GM21390 (cell line): ENCODE measurements around the gene GLE1.
"Not testable (repeated sequence)": the region's sequence is repeated elsewhere in the genome, so short reads cannot be mapped to it uniquely, and the experiment has no call there.

ENCODE experiments used
- ATAC-seq: cut with Tn5 transposase; IDR thresholded peaks from one replicate; pipeline ENCODE4 v1.9.1; 2021; ENCODE audit not compliant: unreplicated experiment

Gene GLE1

DNA sequence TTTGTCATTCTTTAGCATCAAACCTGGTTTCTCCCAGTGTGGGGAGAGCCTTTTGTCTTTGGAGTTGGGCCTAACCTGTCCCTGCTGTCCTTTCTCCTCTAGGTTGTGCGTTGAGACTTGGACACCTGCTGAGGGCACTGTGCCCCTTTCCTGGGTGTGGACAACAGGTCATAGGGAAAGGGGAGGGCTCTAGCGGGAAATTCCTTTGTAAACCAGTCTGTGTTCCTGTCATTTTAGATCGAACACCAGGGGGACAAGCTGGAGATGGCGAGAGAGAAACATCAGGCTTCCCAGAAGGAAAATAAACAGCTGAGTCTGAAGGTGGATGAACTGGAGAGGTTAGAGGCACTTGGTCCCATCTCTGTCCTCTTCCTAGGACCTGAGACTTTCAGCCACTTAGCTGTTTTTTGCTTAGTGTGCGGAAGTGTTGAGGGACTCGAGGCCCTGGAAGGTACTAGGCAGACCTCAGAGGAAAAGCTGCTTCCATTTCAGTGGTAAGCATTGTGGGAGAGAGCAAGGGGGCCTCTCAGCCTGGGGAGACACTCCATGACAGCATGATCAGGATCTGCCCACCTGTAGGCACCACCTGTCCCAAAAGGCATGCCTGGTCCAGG, 8.6 kb upstream of the GLE1 start:
- ATAC-seq = no peak

DNA sequence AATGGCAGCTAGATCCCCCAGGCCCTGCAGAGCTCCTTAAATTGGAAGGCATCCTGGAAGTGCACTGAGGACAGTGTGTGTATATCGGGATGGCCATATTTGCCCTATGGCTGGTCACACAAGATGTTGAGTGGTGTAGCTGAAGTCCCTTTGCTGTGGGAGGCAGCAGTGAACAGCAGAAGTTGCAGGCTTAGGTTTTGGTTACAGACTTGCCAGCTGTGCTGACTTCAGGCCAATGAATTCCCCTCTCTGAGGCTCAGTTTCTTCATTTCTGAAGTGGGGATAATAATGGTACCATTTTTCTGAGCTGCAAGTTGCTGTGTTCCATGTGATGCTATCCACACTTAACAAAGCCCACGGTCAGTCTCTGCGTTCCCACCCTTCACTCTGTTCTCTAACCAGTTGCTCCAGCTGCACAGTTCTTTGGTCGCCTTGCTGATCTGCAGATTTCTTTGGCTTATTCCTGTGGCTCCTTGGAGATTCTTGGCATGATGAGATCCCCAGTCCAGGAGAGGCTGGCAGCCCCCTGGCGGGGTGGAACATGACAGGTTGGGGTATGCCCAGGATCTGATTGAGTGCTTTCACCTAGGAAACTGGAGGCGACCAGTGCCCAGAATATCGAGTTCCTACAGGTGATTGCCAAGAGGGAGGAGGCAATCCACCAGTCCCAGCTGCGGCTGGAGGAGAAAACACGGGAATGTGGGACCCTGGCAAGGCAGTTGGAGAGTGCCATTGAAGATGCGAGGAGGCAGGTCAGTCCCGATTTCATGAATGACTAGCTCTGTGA, 6.5 kb upstream of the GLE1 start:
- ATAC-seq = no peak

DNA sequence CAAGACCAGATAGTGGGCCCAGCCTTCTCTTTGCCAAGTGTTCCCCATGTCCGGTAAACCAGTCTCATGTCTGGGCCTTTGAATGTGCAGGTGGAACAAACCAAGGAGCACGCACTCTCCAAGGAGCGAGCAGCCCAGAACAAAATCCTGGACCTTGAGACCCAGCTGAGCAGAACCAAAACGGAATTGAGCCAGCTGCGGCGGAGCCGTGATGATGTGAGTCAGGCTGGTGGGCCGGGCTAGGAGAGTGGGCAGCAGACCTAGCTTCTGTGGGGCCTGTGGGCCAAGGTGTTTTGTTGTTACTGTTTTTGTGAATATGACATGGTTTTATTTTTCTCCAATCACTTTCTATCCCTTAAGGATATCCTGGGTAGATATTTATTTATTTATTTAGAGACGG, 5.6 kb upstream of the GLE1 start:
- no peak for ATAC-seq

DNA sequence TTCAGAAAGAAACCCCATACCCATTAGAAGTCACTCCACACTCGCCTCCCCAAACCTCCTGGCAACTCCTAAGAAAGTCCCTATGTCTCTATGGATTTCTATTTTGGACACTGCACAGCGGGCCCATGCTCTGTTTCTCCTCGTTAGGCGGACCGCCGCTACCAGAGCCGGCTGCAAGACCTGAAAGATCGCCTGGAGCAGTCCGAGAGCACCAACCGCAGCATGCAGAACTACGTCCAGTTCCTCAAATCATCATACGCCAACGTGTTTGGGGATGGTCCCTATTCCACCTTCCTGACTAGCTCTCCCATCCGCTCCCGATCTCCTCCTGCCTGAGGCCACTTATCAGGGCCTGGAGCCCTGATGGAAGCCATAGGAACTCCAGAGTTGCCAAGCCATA, 4.6 kb upstream of the GLE1 start:
- no peak for ATAC-seq

DNA sequence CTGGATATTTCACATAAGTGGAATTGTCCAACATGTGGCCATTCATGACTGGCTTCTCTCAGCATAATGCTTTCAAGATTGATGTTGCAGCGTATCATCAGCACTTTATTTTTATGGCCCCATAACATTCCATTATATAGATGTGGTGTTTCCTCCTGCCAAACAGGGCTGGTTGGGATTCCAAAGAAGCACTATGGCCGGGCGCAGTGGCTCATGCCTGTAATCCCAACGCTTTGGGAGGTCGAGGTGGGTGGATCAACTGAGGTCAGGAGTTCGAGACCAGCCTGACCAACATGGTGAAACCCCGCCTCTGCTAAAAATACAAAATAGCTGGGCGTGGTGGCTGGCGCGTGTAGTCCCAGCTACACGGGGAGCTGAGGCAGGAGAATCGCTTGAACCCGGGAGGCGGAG, 1.1 kb upstream of the GLE1 start:
- not testable (repeated sequence) for ATAC-seq

DNA sequence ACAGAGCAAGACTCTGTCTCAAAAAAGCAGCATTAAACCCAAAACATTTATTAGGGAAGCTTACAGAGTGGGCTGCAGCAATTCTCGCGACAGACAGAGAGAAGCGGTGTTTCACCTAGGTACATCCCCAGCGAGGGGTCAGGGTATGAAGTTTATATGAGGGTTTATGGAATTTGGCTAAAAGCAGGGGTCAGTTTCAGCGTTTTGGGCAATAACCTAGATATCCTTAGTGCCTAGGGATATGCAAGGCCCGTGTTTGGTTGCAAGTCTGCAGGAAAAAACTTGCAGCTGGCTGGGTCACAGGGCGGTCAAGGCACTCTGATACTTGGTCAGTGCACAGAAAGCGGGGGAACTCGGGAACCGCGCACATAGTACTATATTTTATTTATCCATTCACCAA, 649 bp upstream of the GLE1 start:
- ATAC-seq = no peak

DNA sequence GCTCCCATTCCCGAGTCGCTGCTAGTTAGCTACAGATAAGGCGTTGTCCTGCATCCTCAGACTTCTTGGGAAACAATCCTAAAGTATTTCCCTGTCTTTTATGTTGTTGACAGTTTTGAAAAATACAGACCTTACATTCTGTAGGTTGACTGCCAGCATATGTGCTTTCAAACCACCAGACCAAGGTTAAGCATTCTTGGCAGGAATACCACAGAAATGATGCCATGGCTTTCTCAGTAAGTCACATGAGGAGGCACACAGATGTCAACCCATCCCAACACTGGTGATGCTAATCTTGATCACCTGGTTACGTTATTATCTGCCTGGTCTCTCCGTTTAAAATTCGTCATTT, 871 bp downstream of the GLE1 start:
- no peak for ATAC-seq

DNA sequence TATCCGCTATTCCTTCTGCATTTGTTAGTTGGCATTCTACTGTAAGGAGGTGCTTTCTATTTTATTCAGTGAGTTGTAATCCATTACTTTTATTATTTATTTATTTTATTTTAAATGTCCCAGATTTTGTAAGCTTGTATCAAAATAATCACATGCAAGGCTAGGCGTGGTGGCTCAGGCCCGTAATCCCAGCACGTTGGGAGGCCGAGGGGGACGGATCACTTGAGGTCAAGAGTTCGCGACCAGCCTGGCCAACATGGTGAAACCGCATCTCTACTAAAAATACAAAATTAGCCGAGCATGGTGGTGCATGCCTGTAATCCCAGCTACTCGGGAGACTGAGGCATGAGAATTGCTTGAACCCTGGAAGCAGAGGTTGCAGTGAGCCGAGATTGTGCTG, 1.4 kb downstream of the GLE1 start:
- not testable (repeated sequence) for ATAC-seq

DNA sequence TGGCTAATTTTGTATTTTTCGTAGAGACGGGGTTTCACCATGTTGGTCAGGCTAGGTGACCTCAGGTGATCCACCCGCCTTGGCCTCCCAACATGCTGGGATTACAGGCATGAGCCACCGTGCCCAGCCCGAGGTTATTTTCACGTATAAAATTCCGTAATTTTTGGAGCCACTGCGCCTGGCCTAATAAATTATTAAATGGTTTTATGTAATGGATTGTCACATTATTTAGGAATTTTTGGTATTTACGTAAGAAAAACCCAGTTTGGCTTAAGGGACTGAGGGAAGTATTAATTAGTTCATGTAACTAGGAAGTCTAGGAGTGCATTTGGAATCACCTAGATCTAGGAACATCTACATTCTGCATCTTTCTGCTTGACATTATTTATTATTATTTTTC, 8.3 kb downstream of the GLE1 start:
- no peak for ATAC-seq

DNA sequence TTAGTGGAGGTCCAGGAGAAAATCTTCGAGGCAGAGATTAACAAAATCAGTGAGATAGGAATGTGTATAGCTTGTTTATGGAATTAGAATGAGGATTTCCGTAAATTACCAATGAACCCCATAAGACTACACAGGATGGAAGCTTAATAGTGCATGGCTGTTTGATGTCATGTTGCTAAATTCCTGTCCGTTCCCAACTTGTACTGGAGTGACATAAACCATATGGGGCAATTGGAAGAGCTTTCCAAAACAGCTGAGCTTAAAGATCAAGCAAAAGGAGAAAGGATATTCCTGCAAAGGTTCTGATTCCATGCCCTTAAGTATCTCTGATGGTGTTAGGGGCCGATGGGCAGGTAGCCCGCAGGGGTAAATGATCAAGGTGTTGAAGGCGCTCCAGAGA, 17.4 kb downstream of the GLE1 start:
- no peak for ATAC-seq

DNA sequence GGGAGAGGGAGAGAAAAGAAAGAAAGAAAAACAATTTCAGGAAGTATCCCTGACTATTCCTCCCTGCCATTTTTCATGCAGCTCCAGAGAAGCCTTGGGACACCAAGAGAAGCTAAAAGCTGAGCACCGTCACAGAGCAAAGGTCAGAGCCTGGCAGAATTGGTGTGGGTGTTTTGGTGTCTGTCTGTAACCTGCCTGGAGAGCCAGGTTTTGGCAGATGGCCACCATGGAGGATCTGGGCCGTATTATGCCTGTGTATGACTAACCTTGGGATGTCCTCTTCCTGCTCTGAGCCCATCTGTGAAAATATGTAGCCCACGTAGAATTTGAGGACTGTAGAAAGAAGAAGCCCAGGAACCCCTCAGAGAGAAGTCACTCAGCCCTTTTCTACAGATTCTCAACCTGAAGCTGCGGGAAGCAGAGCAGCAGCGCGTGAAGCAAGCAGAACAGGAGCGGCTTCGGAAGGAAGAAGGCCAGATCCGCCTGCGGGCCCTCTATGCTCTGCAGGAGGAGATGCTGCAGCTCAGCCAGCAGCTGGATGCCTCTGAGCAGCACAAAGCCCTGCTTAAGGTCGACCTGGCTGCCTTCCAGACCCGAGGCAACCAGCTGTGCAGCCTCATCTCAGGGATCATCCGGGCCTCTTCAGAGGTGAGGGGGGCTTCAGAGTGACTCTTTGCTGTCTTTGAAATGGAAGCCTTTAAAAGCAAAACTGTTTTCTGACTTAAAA, 18.8 kb downstream of the GLE1 start:
- ATAC-seq = no peak

DNA sequence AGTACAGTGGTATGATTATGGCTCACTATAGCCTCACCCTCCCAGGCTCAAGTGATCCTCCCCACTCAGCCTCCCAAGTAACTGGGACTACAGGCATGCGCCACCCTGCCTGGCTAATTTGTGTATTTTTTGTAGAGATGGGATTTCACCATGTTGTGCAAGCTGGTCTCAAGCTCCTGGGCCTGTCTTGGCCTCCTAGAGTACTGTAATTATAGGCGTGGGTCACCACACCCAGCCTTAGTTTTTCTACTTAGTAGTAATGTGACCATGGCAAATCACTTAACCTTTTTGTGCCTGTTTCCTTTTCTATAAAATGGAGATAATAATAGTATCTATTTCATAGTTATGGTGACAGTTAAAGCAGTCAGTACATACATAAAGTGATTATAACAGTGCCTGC, 22.2 kb downstream of the GLE1 start:
- no peak for ATAC-seq

DNA sequence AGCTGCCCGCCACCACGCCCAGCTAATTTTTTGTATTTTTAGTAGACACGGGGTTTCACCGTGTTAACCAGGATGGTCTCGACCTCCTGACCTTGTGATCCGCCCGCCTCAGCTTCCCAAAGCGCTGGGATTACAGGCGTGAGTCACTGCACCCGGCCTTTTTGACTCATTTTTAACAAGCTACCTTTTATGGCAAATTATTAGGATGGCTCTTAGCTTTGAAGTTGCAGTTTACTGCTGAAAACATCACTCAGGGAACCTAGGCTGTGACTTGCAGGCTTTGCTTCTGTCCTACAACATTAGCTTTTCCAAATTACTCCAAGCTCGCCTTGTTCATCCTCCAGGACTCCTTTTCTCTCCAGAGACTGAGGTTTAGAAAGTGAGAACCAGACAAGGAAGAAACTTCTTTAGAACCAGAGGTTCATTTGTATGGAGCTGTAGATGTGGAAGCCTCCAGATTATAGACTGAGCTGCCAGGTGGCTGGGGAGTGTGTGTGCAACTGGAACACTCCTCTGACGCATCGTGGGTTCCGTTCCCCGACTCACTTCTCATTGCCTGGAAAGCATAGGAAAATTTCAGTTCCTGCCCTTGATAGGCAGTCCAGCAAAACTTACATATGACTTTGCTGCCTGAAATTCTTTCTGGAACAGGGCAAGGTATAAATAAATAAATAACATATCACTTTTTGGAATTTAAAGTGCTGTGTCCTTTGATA, 24.1 kb downstream of the GLE1 start:
- ATAC-seq = no peak

DNA sequence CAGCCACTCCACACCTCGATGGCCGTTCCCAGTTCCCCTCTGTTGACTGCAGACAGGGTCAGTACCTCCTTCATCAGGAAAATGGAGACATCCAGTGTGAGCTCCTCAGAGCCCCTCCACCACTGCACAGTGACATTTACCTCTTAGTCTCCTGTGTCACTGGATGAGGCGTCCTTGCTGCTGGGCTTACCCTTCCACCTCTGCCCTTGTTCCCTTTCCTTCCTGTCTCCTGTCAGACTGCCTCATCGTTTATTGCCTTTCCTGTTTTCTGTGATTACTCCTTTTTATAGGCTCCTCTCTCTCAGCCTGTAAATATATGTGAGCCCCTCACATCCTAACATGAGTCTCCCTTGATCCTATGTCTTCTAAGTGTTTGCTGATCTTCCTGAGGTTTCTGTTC, 24.7 kb downstream of the GLE1 start:
- no peak for ATAC-seq

DNA sequence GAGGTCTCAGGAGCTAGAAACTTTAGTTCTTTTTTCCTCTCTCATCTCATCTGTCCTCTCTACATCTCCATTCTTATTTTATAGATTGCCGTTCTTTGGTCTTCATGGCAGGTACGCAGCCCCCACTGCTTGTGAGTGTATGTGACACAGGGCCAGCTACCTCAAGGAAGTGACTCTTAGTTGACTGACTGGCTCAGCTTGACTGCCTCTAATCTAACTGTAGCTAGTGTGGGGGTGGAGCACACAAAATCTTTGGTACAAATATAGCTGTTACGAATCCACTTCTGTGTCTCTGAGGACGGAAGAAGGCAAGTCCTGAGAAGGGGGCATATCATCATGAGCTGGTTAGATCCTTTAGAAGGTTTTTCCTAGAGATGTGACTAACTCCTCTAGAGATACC, 28.1 kb downstream of the GLE1 start:
- no peak for ATAC-seq

DNA sequence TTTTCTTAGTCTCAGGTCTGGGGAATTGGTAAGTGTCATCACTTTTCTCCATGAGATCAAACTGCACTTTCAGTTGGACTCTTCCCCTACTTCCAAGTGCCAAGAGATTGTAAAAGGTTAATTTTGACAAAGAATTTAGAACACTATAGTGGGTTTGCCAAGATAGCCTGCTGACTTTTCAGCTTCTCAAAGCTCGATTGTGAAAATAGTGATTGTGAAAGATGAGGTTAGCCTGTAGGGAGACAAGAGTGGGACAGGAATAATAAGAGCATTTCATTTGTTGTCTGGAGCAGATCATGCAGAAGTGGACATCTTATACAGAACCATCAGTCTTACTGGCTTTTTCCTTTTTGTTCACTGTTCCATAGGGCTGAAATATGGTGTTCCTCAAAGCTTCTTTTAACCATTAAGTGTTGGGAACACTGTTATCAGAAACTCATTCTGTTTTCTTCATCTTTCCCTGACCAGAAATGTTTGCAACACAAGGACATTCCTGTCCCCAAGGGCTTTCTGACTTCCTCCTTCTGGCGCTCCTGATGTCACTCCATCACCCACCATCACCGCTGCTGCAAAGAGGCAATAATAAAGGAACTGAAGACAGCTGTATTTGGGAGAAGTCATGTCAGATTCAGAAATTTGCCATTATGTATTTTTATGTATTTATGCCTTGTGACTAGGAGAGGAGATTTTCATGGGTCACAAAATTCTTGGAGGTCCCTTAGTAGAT, 36.3 kb downstream of the GLE1 start:
- ATAC-seq = no peak

DNA sequence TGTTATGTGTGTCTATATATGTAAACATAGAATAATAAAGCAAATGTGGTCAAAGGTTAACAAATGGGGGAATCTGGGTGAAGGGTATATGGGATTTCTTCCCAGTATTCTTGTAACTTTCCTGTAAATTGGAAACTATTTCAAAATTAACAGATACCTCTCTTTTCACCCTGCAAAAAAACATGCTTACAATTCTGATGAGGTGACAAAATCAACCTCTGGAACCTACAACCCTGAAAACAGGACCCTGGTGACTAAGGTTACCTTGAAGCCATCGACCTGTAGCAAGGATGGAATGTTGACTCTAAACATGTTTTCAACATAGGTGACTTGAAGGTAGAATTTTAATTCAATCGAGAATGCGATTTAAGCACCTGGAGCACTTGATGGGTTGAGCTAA, 42.0 kb downstream of the GLE1 start:
- ATAC-seq = no peak

DNA sequence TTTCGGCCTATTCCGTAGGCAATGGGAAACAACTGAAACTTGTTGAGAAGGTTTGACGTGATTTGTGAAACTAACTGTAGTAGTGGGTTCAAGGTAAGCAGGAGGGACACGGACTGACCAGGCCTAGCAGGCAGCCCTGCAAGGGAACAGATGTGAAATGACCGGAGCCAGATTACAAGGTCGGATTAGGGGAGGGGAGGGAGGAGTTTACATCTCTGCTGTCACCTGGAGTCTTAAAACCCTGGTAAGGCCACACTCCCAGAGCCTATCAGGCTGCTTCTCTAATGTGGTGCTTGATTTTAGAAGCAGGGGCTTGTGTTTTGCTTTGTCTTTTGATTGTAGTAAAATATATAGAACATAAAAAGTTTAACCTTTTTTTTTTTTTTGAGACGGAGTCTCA, 44.4 kb downstream of the GLE1 start:
- no peak for ATAC-seq

DNA sequence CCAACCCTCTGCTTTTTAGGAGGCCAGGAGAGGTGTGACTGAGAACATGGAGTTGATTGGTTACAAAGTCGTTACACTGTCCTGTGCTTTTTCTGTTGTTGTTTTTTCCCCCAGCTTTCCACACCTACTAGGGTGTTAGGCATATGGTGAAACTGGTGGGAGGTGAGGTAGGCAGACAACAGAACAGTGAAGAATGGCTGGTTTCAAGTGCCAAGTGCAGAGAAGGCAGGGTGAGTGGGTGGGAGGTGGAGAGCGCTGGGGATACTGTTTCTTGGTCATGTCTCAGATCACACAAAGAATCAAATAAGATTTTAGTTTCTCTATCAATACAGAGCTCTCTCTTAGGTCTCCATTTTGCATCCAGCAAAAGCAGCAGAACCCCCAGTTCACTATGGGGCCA, 45.7 kb downstream of the GLE1 start:
- no peak for ATAC-seq

DNA sequence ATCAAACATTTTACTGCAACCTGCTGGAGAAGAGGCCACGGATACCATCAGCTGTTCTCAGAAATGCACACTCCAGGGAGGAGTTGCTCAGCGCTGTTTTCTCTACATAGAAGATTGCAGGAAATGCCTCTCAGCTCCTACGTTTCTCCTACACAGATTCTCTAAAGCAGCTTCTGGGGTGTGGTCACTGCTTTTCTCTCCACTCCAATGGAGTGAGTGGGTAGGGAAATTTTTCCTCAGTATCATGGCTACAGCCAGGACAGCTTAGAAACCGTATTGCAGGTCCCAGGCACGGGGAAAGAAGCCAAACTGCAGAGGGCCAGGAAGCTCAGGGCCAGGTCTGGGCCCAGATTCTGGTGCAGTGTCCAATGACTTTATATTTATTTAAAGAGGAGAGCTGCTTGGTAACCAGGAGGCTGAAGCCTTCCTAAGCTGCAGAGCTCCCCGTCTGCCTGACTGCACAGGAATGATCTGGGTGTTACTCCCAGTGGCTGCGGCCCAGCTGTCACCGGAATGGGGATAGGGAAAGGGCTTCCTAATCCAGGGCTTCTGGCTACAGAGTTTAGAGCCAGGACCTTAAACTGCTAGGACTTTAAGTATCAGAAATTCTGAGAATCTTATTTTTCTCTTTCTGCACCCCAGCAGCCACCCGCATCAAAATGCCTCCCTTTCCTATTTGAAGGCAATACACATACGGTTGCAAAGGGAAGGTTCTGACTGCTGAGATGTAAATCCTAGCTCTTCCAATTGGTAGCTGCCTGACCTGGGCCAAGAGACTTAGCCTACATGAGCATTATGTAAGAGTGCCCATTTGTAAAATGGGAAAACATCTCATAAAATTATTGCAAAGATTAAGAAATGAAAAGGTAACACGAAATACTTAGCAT, 46.5 kb downstream of the GLE1 start:
- ATAC-seq = no peak
